Smooth muscle cell (in vitro differentiated cells): ENCODE measurements around the gene LAMA1. TPM values are rescaled to one million over a fixed set of nuclear protein-coding genes. Genes with fewer than 3 reads are reported as not detected.

Source experiments
- DNase-seq: peaks from one replicate; lab custom pipeline; 2025; ENCODE audit not compliant: unreplicated experiment; lab: John Stamatoyannopoulos, UW
- H2AFZ ChIP-seq: fragments of 200-600 bp; sonication (generic); 2 replicates; pipeline ENCODE4 v1.6.0; 2016; ENCODE audit warnings: antibody characterized with exemption, low read depth, mild to moderate bottlenecking
- H3F3A ChIP-seq: fragments of 200-600 bp; sonication (generic); 2 replicates; pipeline ENCODE4 v1.6.0; 2017; ENCODE audit warnings: antibody characterized with exemption, low read depth
- H3K27ac ChIP-seq: fragments of 200-600 bp; sonication (generic); 2 replicates; pipeline ENCODE4 v1.5.1; 2016; ENCODE audit warnings: low read depth, mild to moderate bottlenecking
- H3K27me3 ChIP-seq: fragments of 200-600 bp; sonication (generic); 2 replicates; pipeline ENCODE4 v1.6.1; 2016; ENCODE audit warnings: low read depth, mild to moderate bottlenecking
- H3K36me3 ChIP-seq: fragments of 200-600 bp; sonication (generic); 2 replicates; pipeline ENCODE4 v1.5.1; 2016; ENCODE audit warnings: low read depth
- H3K4me1 ChIP-seq: fragments of 200-600 bp; sonication (generic); 2 replicates; pipeline ENCODE4 v1.5.1; 2016; ENCODE audit warnings: low read depth
- H3K4me2 ChIP-seq: fragments of 200-600 bp; sonication (generic); 2 replicates; pipeline ENCODE4 v1.6.0; 2016; ENCODE audit warnings: mild to moderate bottlenecking
- H3K4me3 ChIP-seq: fragments of 200-600 bp; sonication (generic); 2 replicates; pipeline ENCODE4 v1.5.1; 2016; ENCODE audit warnings: mild to moderate bottlenecking
- H3K79me2 ChIP-seq: fragments of 200-600 bp; sonication (generic); 2 replicates; pipeline ENCODE4 v1.6.0; 2016; ENCODE audit warnings: low read depth, mild to moderate bottlenecking
- H3K9ac ChIP-seq: fragments of 200-600 bp; sonication (generic); 2 replicates; pipeline ENCODE4 v1.6.0; 2016; ENCODE audit warnings: low read depth
- H3K9me3 ChIP-seq: fragments of 200-600 bp; sonication (generic); replicated peaks from 2 replicates; pipeline ENCODE4 v1.5.1; 2016; ENCODE audit warnings: low read depth
- H4K20me1 ChIP-seq: fragments of 200-600 bp; sonication (generic); 2 replicates; pipeline ENCODE4 v1.6.0; 2016; ENCODE audit warnings: low read depth
- CTCF ChIP-seq: fragments of 200-600 bp; sonication (generic); IDR thresholded peaks from 2 replicates; pipeline ENCODE4 v1.5.1; 2017; ENCODE audit warnings: borderline replicate concordance, mild to moderate bottlenecking, antibody characterized with exemption; ENCODE audit not compliant: insufficient read depth, poor library complexity, severe bottlenecking
- WGBS: methylation state at CpG from one replicate; pipeline ENCODE4 v1.1.7; 2016; ENCODE audit warnings: low lambda C conversion rate; 5-methylcytosine and 5-hydroxymethylcytosine counted together
- polyA plus RNA-seq: library from polyadenylated mRNA; unstranded; fragments of >200 nt; fragmentation: Nextera tagmentation; extraction: Ambion mirVana; gene quantifications from 2 replicates; pipeline ENCODE4 v1.2.1, GENCODE V29; 2016
- total RNA-seq: library from RNA; depleted of rRNA; stranded (reverse); fragments of >200 nt; gene quantifications from 2 replicates; pipeline ENCODE4 v1.2.3, GENCODE V29; 2014

Gene LAMA1
- total and polyA plus RNA-seq, 2 experiments from 2014 or later, result 6.7 to 9.7 TPM

DNA sequence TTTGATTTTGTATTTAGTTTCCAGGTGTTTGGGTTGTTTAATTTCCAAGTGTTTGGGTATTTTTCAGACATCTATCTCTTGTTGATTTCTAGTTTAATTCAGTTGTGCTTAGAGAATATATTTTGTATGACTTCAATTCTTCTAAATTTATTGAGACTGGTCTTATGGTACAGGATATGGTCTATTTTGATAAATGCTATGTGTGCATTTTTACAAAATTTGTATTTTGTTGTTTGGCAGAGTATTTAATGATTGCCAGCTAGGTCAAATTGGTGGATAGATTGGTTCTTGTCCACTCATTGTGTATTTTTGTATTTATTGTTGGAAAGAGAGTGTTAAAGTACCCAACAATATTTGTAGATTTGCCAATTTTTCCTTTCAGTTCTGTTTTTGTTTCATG is 23.7 kb upstream of the LAMA1 start:
- no peak for TF ChIP-seq CTCF
- H3K9ac ChIP-seq, result no peak overlapping the region
- DNase-seq, result no peak
- no peaks in the 10 kb centered on the region for H3K27me3 ChIP-seq
- H3K4me1 ChIP-seq, result no peaks in the 10 kb centered on the region
- H3K36me3 ChIP-seq, result no peaks in the 10 kb centered on the region
- no peaks in the 10 kb centered on the region for H4K20me1 ChIP-seq
- H3F3A ChIP-seq, result no peaks in the 10 kb centered on the region
- H3K4me3 ChIP-seq, result no peak overlapping the region
- no peak overlapping the region for H3K27ac ChIP-seq
- H3K9me3 ChIP-seq, result no peaks in the 10 kb centered on the region
- no peak overlapping the region for H3K4me2 ChIP-seq
- no peak overlapping the region for H2AFZ ChIP-seq
- H3K79me2 ChIP-seq, result no peaks in the 10 kb centered on the region

DNA sequence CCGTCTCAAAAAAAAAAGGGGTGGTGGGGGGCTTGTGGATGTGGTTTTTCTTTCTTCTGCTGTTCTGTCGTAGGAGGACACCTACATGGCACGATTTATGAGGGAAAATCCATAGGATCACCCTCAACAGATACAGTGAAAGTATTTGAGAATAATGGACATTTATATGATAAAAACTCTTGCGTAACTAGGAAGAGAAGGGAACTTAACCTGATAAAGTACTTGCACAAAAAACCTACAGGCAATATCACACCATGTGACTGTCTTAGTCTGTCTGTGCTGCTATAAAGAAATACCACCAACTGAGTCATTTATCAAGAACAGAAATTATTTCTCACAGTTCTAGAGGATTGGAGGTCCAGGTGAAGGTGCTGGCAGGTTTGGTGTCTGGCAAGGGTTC is 21.8 kb upstream of the LAMA1 start:
- no peaks in the 10 kb centered on the region for H3K79me2 ChIP-seq
- no peak overlapping the region for H3K4me3 ChIP-seq
- H3K4me1 ChIP-seq, result no peaks in the 10 kb centered on the region
- H2AFZ ChIP-seq, result no peak overlapping the region
- TF ChIP-seq CTCF, result no peak
- WGBS, result 94% methylated on average over 4 of the region's 4 CpGs
- no peak overlapping the region for H3K4me2 ChIP-seq
- H3F3A ChIP-seq, result no peaks in the 10 kb centered on the region
- no peaks in the 10 kb centered on the region for H3K36me3 ChIP-seq
- no peak overlapping the region for H3K9ac ChIP-seq
- no peak for DNase-seq
- no peak overlapping the region for H3K27ac ChIP-seq
- no peaks in the 10 kb centered on the region for H3K9me3 ChIP-seq
- no peaks in the 10 kb centered on the region for H4K20me1 ChIP-seq
- no peaks in the 10 kb centered on the region for H3K27me3 ChIP-seq

DNA sequence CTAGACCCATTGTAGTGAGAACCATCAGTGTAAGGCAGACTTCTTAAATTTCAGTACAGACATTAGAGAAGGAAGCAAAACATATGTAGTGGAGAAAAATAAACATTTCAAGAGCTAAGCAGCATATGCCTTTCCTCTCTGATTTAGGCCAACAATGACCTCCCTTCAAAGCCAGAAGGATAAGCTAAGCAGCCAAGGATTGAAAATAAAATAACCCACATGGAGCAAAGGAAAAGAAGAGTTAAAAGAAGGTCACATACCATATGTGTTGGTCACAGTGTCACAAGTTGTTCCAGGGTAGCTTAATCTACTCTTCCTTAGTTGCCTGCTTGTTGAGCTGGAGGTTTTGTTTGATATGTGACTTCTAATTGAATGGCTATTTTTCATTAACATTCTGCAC is 15.6 kb upstream of the LAMA1 start:
- H3K9ac ChIP-seq, result no peak overlapping the region
- H2AFZ ChIP-seq, result no peak overlapping the region
- peak overlapping the region; percentile 16 for H3K4me2 ChIP-seq
- no peaks in the 10 kb centered on the region for H4K20me1 ChIP-seq
- H3K79me2 ChIP-seq, result no peaks in the 10 kb centered on the region
- H3F3A ChIP-seq, result no peaks in the 10 kb centered on the region
- H3K9me3 ChIP-seq, result no peaks in the 10 kb centered on the region
- H3K4me1 ChIP-seq, result no peaks in the 10 kb centered on the region
- no peak overlapping the region for H3K4me3 ChIP-seq
- no peak overlapping the region for H3K27ac ChIP-seq
- TF ChIP-seq CTCF, result no peak
- H3K36me3 ChIP-seq, result no peaks in the 10 kb centered on the region
- H3K27me3 ChIP-seq, result no peaks in the 10 kb centered on the region
- no peak for DNase-seq

- no peak overlapping the region for H3K9ac ChIP-seq
- H3K4me3 ChIP-seq, result no peak overlapping the region
These were observed 15.0 kb upstream of the LAMA1 start for GRCh38 chr18:7132356-7133150.

More at GRCh38 chr18:7132356-7133150, 15.0 kb upstream of the LAMA1 start:
- Histone ChIP-seq H3K4me2 (peak overlapping the region; percentile 16), H4K20me1 (no peaks in the 10 kb centered on the region), H3K79me2 (no peaks in the 10 kb centered on the region), H3K36me3 (no peaks in the 10 kb centered on the region), H3K27ac (no peak overlapping the region), H3K4me1 (no peaks in the 10 kb centered on the region), H2AFZ (no peak overlapping the region), H3K9me3 (no peaks in the 10 kb centered on the region), H3F3A (no peaks in the 10 kb centered on the region), H3K27me3 (peaks cover 4% of the 10 kb centered on the region)
- DNase-seq, result no peak
- no peak for TF ChIP-seq CTCF
- WGBS, result 79% methylated on average over 9 of the region's 9 CpGs
